SK-N-SH (cell line): Measurements from ENCODE around the gene HSPE1. TPM values are rescaled to one million over a fixed set of nuclear protein-coding genes. Genes with fewer than 3 reads are reported as not detected.

Experiments used
- CTCF ChIA-PET: fragments of 300-600, 350-600 bp; formaldehyde crosslinking; extraction: SDS; loops from one replicate; lab custom pipeline; 2021; lab: Yijun Ruan, JAX
- POLR2A ChIA-PET: fragments of 350-600 bp; sonication (Branson Sonifier 250); formaldehyde crosslinking; extraction: SDS; loops from one replicate; lab custom pipeline; 2020; ENCODE audit warnings: antibody characterized with exemption, inconsistent platforms; lab: Yijun Ruan, JAX
- DNase-seq: peaks from one replicate; pipeline ENCODE4 v3.0.0; 2012
- H2AFZ ChIP-seq: fragments of 200-600 bp; sonication (generic); 2 replicates; pipeline ENCODE4 v1.8.1; 2016; ENCODE audit warnings: antibody characterized with exemption, mild to moderate bottlenecking, low read depth
- H3F3A ChIP-seq: fragments of 200-600 bp; sonication (generic); replicated peaks from 2 replicates; pipeline ENCODE3; 2016; ENCODE audit warnings: antibody characterized with exemption, mild to moderate bottlenecking; ENCODE audit not compliant: insufficient read depth
- H3K27ac ChIP-seq, 2 experiments: fragments of 200-500 bp in 1 of 2; fragments of 200-600 bp in 1 of 2; sonication (Bioruptor generic) in 1 of 2; sonication (generic), shearing (Covaris generic) in 1 of 2; 2 replicates each; pipeline versions ENCODE4 v1.5.1 to v1.6.1; 2014 to 2016; ENCODE audit warnings: low read depth in 2 of 2, inconsistent platforms in 1 of 2, low read length in 1 of 2, mild to moderate bottlenecking in 1 of 2, mixed read lengths in 1 of 2
- H3K27me3 ChIP-seq: fragments of 200-600 bp; sonication (generic), shearing (Covaris generic); 2 replicates; pipeline ENCODE4 v1.6.1; 2016; ENCODE audit warnings: mixed run types; ENCODE audit not compliant: insufficient read depth
- H3K36me3 ChIP-seq, 2 experiments: fragments of 200-500 bp in 1 of 2; fragments of 200-600 bp in 1 of 2; sonication (Bioruptor generic) in 1 of 2; sonication (generic) in 1 of 2; replicated peaks in 1 of 2; 2 replicates each; pipeline versions ENCODE3 to v1.5.1; 2014 to 2016; ENCODE audit warnings: low read length in 1 of 2, mild to moderate bottlenecking in 1 of 2; ENCODE audit not compliant: insufficient read depth in 2 of 2, control insufficient read depth in 1 of 2
- H3K4me1 ChIP-seq, 2 experiments: fragments of 200-500 bp in 1 of 2; fragments of 200-600 bp in 1 of 2; sonication (Bioruptor generic) in 1 of 2; sonication (generic), shearing (Covaris generic) in 1 of 2; 2 replicates each; pipeline versions ENCODE4 v1.5.1 to v1.6.1; 2014 to 2016; ENCODE audit warnings: low read depth in 1 of 2, low read length in 1 of 2, mixed run types in 1 of 2; ENCODE audit not compliant: insufficient read depth in 2 of 2, control insufficient read depth in 1 of 2
- H3K4me2 ChIP-seq: fragments of 200-600 bp; sonication (generic), shearing (Covaris generic); 2 replicates; pipeline ENCODE4 v1.6.1; 2017; ENCODE audit warnings: mixed run types
- H3K4me3 ChIP-seq, 2 experiments: fragments of 200-500 bp in 1 of 2; fragments of 200-600 bp in 1 of 2; sonication (Bioruptor generic) in 1 of 2; sonication (generic), shearing (Covaris generic) in 1 of 2; 2 replicates each; pipeline versions ENCODE4 v1.5.1 to v1.8.1; 2014 to 2016; ENCODE audit warnings: low read depth in 2 of 2, inconsistent platforms in 1 of 2, low read length in 1 of 2, mild to moderate bottlenecking in 1 of 2, mixed read lengths in 1 of 2, moderate library complexity in 1 of 2
- H3K79me2 ChIP-seq: fragments of 200-600 bp; sonication (generic); 2 replicates; pipeline ENCODE4 v1.8.1; 2017; ENCODE audit warnings: mild to moderate bottlenecking; ENCODE audit not compliant: insufficient read depth
- H3K9ac ChIP-seq: fragments of 200-600 bp; sonication (generic); 2 replicates; pipeline ENCODE4 v1.6.1; 2017; ENCODE audit warnings: mixed run types
- H3K9me2 ChIP-seq: fragments of 200-600 bp; sonication (generic); 2 replicates; pipeline ENCODE4 v1.6.1; 2017; ENCODE audit warnings: mixed run types
- H3K9me3 ChIP-seq: fragments of 200-600 bp; sonication (generic); 2 replicates; pipeline ENCODE4 v1.6.1; 2017; ENCODE audit warnings: mixed run types, mild to moderate bottlenecking, moderate library complexity
- H4K20me1 ChIP-seq: fragments of 200-600 bp; sonication (generic); 2 replicates; pipeline ENCODE4 v1.6.1; 2017; ENCODE audit warnings: mild to moderate bottlenecking, mixed run types; ENCODE audit not compliant: insufficient read depth
- CTCF ChIP-seq: fragments of 200-600 bp; sonication (generic); IDR thresholded peaks from 2 replicates; pipeline ENCODE4 v1.6.1; 2017; ENCODE audit warnings: antibody characterized with exemption, mild to moderate bottlenecking, moderate library complexity
- EP300 ChIP-seq, 2 experiments: IDR thresholded peaks; 2 replicates each; pipeline versions ENCODE4 v1.4.0 to v1.6.1; 2012; ENCODE audit warnings: borderline replicate concordance in 1 of 2, low read depth in 1 of 2, low read length in 1 of 2
- EZH2phosphoT487 ChIP-seq: fragments of 200-600 bp; sonication (generic); IDR thresholded peaks from 2 replicates; pipeline ENCODE4 v1.6.1; 2017; ENCODE audit warnings: low read depth, mixed run types, mild to moderate bottlenecking, antibody characterized with exemption, moderate library complexity, borderline replicate concordance
- FOSL2 ChIP-seq: IDR thresholded peaks from 2 replicates; pipeline ENCODE4 v1.4.0; 2012; ENCODE audit warnings: low read depth, mild to moderate bottlenecking, moderate library complexity, borderline replicate concordance
- GATA2 ChIP-seq: sonication (generic); formaldehyde crosslinking; IDR thresholded peaks from 2 replicates; pipeline ENCODE4 v1.5.0; 2020; ENCODE audit warnings: mild to moderate bottlenecking, missing genetic modification reagents
- MAX ChIP-seq: IDR thresholded peaks from 2 replicates; pipeline ENCODE4 v1.4.0; 2012; ENCODE audit warnings: low read depth
- NRF1 ChIP-seq: IDR thresholded peaks from 2 replicates; pipeline ENCODE4 v1.6.1; 2012; ENCODE audit warnings: low read depth, mild to moderate bottlenecking, low read length
- RCOR1 ChIP-seq: fragments of 150-350 bp; IDR thresholded peaks from 2 replicates; pipeline ENCODE4 v1.6.1; 2017; ENCODE audit warnings: antibody characterized with exemption, low read length
- RFX5 ChIP-seq: IDR thresholded peaks from 2 replicates; pipeline ENCODE4 v1.6.1; 2012; ENCODE audit warnings: mild to moderate bottlenecking, improper control_type of control experiment, low read length
- WGBS: methylation state at CpG from one replicate; pipeline ENCODE4 v1.1.6; 2017; ENCODE audit warnings: low lambda C conversion rate; 5-methylcytosine and 5-hydroxymethylcytosine counted together
- polyA plus RNA-seq, 3 experiments: library from polyadenylated mRNA; depleted of rRNA; stranded (reverse); fragments of >200 nt; gene quantifications; 2 replicates each; pipeline ENCODE4 v1.2.3, GENCODE V29; 2012

Gene HSPE1
- polyA plus RNA-seq, 1 of the 3 experiments (the other 2 are of a cell fraction): 130 TPM

DNA sequence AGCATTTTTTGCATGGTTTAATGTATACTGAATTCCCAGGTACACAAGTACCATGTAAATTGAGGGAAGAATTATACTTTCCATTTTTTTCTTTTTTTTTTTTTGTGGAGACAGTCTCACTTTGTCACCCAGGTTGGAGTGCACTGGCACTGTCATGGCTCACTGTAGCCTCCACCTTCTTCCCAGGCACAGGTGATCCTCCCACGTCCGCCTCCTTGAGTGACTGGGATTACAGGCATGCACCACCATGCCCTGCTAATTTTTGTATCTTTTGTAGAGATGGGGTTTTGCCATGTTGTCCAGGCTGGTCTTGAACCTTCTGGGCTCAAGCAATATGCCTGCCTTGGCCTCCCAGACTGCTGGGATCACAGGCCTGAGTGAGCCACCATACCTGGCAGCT, 3.8 kb downstream of the HSPE1 start:
- no peak overlapping the region for H3K27ac ChIP-seq
- H3K9me2 ChIP-seq: no peaks in the 10 kb centered on the region
- POLR2A ChIA-PET: no interaction called here

GRCh38 chr2:197504512-197504911, 4.3 kb downstream of the HSPE1 start:
- CTCF ChIA-PET: interaction anchor here (2.3 kb wide), 1 partner anchor 11 kb away, joined by 6 read pairs; no protein-coding TSS in a partner anchor

More for the DNA sequence above, 3.8 kb downstream of the HSPE1 start:
- peaks cover 34 to 40% of the 10 kb centered on the region in 2 experiments for H3K36me3 ChIP-seq
- WGBS: 100% methylated on average over 2 of the region's 2 CpGs
- no peaks in the 10 kb centered on the region for H3K9me3 ChIP-seq
- DNase-seq: no peak
- H3K4me3 ChIP-seq: no peak overlapping the region
- no peak overlapping the region for H3K9ac ChIP-seq
- TF ChIP-seq EZH2phosphoT487 (no peak), FOSL2 (no peak), RFX5 (no peak)
- no peak overlapping the region for H2AFZ ChIP-seq
- no peak overlapping the region for H3K4me2 ChIP-seq
- H3K79me2 ChIP-seq: peaks cover 50% of the 10 kb centered on the region
- CTCF ChIA-PET: interaction anchor here (2.3 kb wide), 1 partner anchor 11 kb away, joined by 6 read pairs; no protein-coding TSS in a partner anchor
- peaks cover 8 to 15% of the 10 kb centered on the region in 2 experiments; a peak in 3 of 4 replicates for H3K4me1 ChIP-seq
- H4K20me1 ChIP-seq: 0 out of 2 replicates have a peak, but pooled peaks cover under 1% of the 10 kb centered on the region
- H3K27me3 ChIP-seq: no peaks in the 10 kb centered on the region
- peaks cover 16% of the 10 kb centered on the region for H3F3A ChIP-seq

More at GRCh38 chr2:197504512-197504911, 4.3 kb downstream of the HSPE1 start:
- DNase-seq: no peak
- Histone ChIP-seq H2AFZ (no peak overlapping the region), H3K27me3 (no peaks in the 10 kb centered on the region), H4K20me1 (no peaks in the 10 kb centered on the region), H3K4me1 (peaks cover 8 to 15% of the 10 kb centered on the region in 2 experiments; a peak in 3 of 4 replicates), H3K4me3 (no peak overlapping the region), H3K4me2 (no peak overlapping the region), H3K36me3 (peaks cover 35 to 42% of the 10 kb centered on the region in 2 experiments), H3K9ac (no peak overlapping the region), H3K27ac (no peak overlapping the region), H3F3A (peaks cover 16% of the 10 kb centered on the region), H3K9me3 (no peaks in the 10 kb centered on the region), H3K9me2 (no peaks in the 10 kb centered on the region), H3K79me2 (peaks cover 45% of the 10 kb centered on the region)
- POLR2A ChIA-PET: no interaction called here
- TF ChIP-seq FOSL2: no peak
- no peak for TF ChIP-seq NRF1
- TF ChIP-seq EP300 (IDR thresholded peaks at IDR 0.05; ENCODE audit: borderline replicate concordance in 1 of 2, low read depth in 1 of 2, low read length in 1 of 2): no peak
- TF ChIP-seq GATA2 (CRISPR knock-in tag): no peak
- TF ChIP-seq RCOR1: no peak
- no peak for TF ChIP-seq MAX
- TF ChIP-seq CTCF: no peak
- WGBS: 91% methylated on average over 6 of the region's 6 CpGs
